NT2/D1 (cell line): ENCODE measurements around the gene SALL3.

Source experiments
- YY1 ChIP-seq: IDR thresholded peaks from 2 replicates; pipeline ENCODE4 v1.6.1; 2011; ENCODE audit not compliant: insufficient read length, insufficient read depth
- ZNF274 ChIP-seq: IDR thresholded peaks from 2 replicates; pipeline ENCODE4 v1.6.1; 2011; ENCODE audit warnings: mild to moderate bottlenecking, low read depth, low read length

DNA sequence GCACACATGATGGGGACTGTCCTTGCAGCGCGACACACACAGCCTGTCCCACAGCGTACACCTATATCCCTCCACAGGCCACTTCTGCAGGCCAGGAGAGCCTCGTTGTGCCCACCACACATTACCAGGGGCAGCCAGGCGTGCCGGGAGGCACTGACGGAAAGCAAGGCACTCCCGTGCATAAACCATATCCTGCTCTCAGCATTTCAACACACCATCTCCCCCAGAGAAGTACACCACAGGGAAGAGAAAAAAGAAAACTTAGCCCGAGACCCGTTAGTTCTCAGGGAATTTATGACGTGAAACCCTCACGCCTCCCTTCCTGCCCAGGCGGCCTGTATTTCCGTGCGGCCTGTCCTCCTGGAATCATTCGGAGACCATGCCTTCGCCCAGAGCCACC, 24.6 kb upstream of the SALL3 start:
- TF ChIP-seq ZNF274 (no peak), YY1 (no peak)
